Heart left ventricle (tissue), 16 donors: Measurements from ENCODE around the gene CDKN3. TPM values are rescaled to one million over a fixed set of nuclear protein-coding genes. Genes with fewer than 3 reads are reported as not detected.
"Not testable (repeated sequence)": the region's sequence is repeated elsewhere in the genome, so short reads cannot be mapped to it uniquely, and the experiment has no call there.

Experiments used
- ATAC-seq, 4 donors: fragments of 200-7000 bp; cut with Tn5 transposase; one replicate each; pipeline ENCODE4 v1.9.1; 2020 to 2022; ENCODE audit warnings: moderate library complexity in 4 of 4, mild to moderate bottlenecking in 3 of 4, moderate number of reproducible peaks in 1 of 4
- DNase-seq, 5 donors: peaks; one replicate each; pipeline ENCODE4 v3.0.0-alpha.2; 2020
- H3K27ac ChIP-seq, 12 donors: fragments of 200-600 bp; sonication (generic) in 4 of 12; one replicate each; pipeline versions ENCODE4 v1.5.0 to v1.8.0; 2016 to 2022; ENCODE audit warnings: mild to moderate bottlenecking in 2 of 12
- H3K27me3 ChIP-seq, 9 donors: fragments of 200-600 bp; sonication (generic) in 2 of 9; one replicate each; pipeline versions ENCODE4 v1.5.1 to v1.8.0; 2016 to 2022; ENCODE audit warnings: mild to moderate bottlenecking in 3 of 9
- H3K36me3 ChIP-seq, 9 donors: fragments of 200-600 bp; sonication (generic) in 2 of 9; one replicate each; pipeline versions ENCODE4 v1.5.0 to v1.8.0; 2018 to 2022; ENCODE audit warnings: mild to moderate bottlenecking in 2 of 9
- H3K4me1 ChIP-seq, 12 donors: fragments of 200-600 bp; sonication (generic) in 4 of 12; one replicate each; pipeline versions ENCODE4 v1.5.0 to v1.8.0; 2016 to 2022; ENCODE audit warnings: mild to moderate bottlenecking in 3 of 12
- H3K4me3 ChIP-seq, 12 donors: fragments of 200-600 bp; sonication (generic) in 4 of 12; one replicate each; pipeline versions ENCODE4 v1.5.0 to v1.8.0; 2017 to 2022; ENCODE audit warnings: mild to moderate bottlenecking in 9 of 12, moderate library complexity in 4 of 12
- H3K9me3 ChIP-seq, 12 donors: fragments of 200-600 bp; sonication (generic) in 4 of 12; one replicate each; pipeline versions ENCODE4 v1.5.0 to v1.8.0; 2016 to 2022; ENCODE audit warnings: mild to moderate bottlenecking in 1 of 12
- CTCF ChIP-seq, 12 donors: fragments of 200-600 bp; sonication (generic) in 4 of 12; IDR thresholded peaks; one replicate each; pipeline versions ENCODE4 v1.5.0 to v1.8.0; 2018 to 2022; ENCODE audit warnings: antibody characterized with exemption in 12 of 12, mild to moderate bottlenecking in 5 of 12
- POLR2A ChIP-seq, 2 donors: fragments of 450-650 bp; IDR thresholded peaks; one replicate each; pipeline ENCODE4 v1.6.1; 2017; ENCODE audit warnings: antibody characterized with exemption in 2 of 2, mild to moderate bottlenecking in 2 of 2, moderate library complexity in 2 of 2
- WGBS, 4 donors: extraction: QIAGEN DNeasy Blood & Tissue Kit in 2 of 4; methylation state at CpG; one replicate each; pipeline versions ENCODE4 v1.1.5 to v1.1.7; 2013 to 2018; 5-methylcytosine and 5-hydroxymethylcytosine counted together
- intact Hi-C, 10 donors: fragments of 100-400 bp; cut with DNase I; formaldehyde crosslinking; loops; one replicate each; pipeline versions ENCODE4 v1.11.1 to v1.14.2; 2022
- polyA plus RNA-seq, 2 donors: library from polyadenylated mRNA; stranded (reverse); fragments of 200-250 nt; gene quantifications; one replicate each; pipeline ENCODE4 v1.2.3, GENCODE V29; 2013
- total RNA-seq, 9 donors: library from RNA; depleted of rRNA in 2 of 9; stranded (reverse); fragments of >200 nt in 2 of 9; fragmentation: NEBNext Ultra II Directional in 3 of 9; extraction: Animal tissue kit (Norgen Biotek cat#: 25700) in 3 of 9; gene quantifications; one replicate each; pipeline versions ENCODE4 v1.1.0 to v1.2.4, GENCODE V29; 2016 to 2023
- donor health status: ischemic (EF 13 %, LVEDD 7.1; RV severe dilation, severe dysfunction).
- donor health status: healthy with polysubstance abuse.
- donor health status: DM: no; HTN: yes; CAD: no.
- donor health status: DM: no; HTN: no; CAD: no.
- donor health status: ischemic (EF 25% LVEDD 6.9; RV normal size, moderate dysfunction).
- donor health status: ischemic (EF 25% LVEDD 5.7; RV mildly dilated, moderate dysfunction).
- donor health status: healthy.
- donor health status: DM: yes; HTN: yes; CAD: no.
- donor health status: ischemic (EF 35%, LVEDD 5.7; RV mildly dilated, moderate dysfunction).
- donor health status: nonischemic (EF 11% LVEDD 7.7; RV severe dilation, severe dysfunction).
- donor health status: DM: yes; HTN: yes; CAD: no.
- donor health status: PGD.
- donor health status: ischemic (EF 29% LVEDD 5.4; RV normal size, mild dysfunction).
- donor health status: nonischemic (EF 23%, LVEDD 6.1; RV moderate dilation, normal function).

CDKN3 gene
- total and polyA plus RNA-seq, 11 donors, result 1.9 to 25.5 (median 4.4) TPM

- DNase-seq, result no peak
- Histone ChIP-seq H3K9me3 (no peaks in the 10 kb centered on the region), H3K4me1 (peaks cover 4 to 74% (median 38%) of the 10 kb centered on the region in 12 donors), H3K4me3 (no peak overlapping the region), H3K27me3 (no peaks in the 10 kb centered on the region), H3K36me3 (peaks cover 0 to 16% (median 0%) of the 10 kb centered on the region in 9 donors), H3K27ac (no peak overlapping the region)
- ATAC-seq, result no peak
- intact Hi-C loops, result no loop called here
- 86 to 92% (median 90%) methylated on average over 4 of the region's 4 CpGs for WGBS, 4 donors
- TF ChIP-seq POLR2A (IDR thresholded peaks at IDR 0.05) (no peak), CTCF (IDR thresholded peaks at IDR 0.05) (no peak)
Observed at GRCh38 chr14:54438703-54439102, 41.9 kb downstream of the CDKN3 start.

DNA sequence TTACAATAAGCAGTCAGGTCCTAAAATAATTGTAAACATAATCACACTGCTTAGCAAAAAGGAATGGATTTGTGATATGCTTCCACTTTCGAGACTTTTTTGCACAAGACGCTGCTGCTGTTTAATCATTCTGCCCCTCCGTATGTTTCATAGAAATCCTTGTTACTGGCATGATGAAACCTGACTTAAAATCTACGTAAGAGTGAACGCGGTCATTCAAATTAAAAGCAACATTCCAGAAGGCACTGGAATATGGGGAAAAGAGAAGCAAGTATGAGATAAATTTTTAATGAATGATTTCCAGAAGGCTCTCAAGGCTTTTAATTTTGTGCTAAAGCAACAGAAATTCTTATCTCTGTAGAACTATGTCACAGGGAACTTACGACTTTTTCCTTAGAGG lies 43.2 kb downstream of the CDKN3 start:
- H3K27me3 ChIP-seq, result no peaks in the 10 kb centered on the region
- peaks cover 0 to 9% (median 0%) of the 10 kb centered on the region in 9 donors for H3K36me3 ChIP-seq
- intact Hi-C loops, result loop anchor here in 3 of 10 donors (5.0 kb wide), 1 partner anchor 47 kb away; the partner anchor contains the start of gene GMFB (in 3 of the 3)
- no peaks in the 10 kb centered on the region for H3K9me3 ChIP-seq
- peak overlapping the region in 10 of 12 donors; percentile 77 to 96 (median 92) for H3K27ac ChIP-seq
- 64 to 67% (median 66%) methylated on average over 7 of the region's 7 CpGs for WGBS, 4 donors
- H3K4me3 ChIP-seq, result peak overlapping the region; percentile 57 to 99 (median 69)
- ATAC-seq, result no peak
- DNase-seq, result no peak
- H3K4me1 ChIP-seq, result peaks cover 4 to 61% (median 30%) of the 10 kb centered on the region in 12 donors
- no peak for TF ChIP-seq CTCF (IDR thresholded peaks at IDR 0.05)
- TF ChIP-seq POLR2A (IDR thresholded peaks at IDR 0.05), result no peak

DNA sequence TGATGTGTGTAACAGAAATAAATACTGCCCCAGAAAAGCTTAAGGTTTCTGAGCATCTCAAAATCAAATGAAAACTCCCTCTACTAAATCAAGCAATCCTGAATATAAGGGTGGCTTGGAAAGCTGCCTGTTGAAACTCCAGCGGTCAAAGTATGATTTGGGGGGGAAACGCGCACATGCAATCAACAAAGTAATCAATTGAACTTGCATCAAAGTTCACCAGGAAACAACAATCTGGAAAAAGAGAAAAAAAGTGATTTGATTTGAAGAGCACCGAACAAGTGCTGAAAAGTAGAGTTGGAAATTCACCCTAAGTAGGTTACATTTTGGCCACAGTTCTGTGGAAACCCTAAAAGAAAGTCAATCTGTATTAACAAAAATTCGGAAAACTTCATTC lies 43.7 kb downstream of the CDKN3 start:
- DNase-seq (no peak), ATAC-seq (no peak)
- H3K27me3 ChIP-seq, result no peaks in the 10 kb centered on the region
- peak overlapping the region; percentile 57 to 99 (median 69) for H3K4me3 ChIP-seq
- 0 to 4% (median 1%) methylated on average over 5 of the region's 5 CpGs for WGBS, 4 donors
- H3K36me3 ChIP-seq, result peaks cover 0 to 8% (median 0%) of the 10 kb centered on the region in 9 donors
- peak overlapping the region; percentile 77 to 96 (median 90) for H3K27ac ChIP-seq
- H3K4me1 ChIP-seq, result peaks cover 1 to 57% (median 27%) of the 10 kb centered on the region in 12 donors
- no peaks in the 10 kb centered on the region for H3K9me3 ChIP-seq
- intact Hi-C loops, result loop anchor here in 3 of 10 donors (5.0 kb wide), 1 partner anchor 47 kb away; the partner anchor contains the start of gene GMFB (in 3 of the 3)
- no peak for TF ChIP-seq POLR2A (IDR thresholded peaks at IDR 0.05)
- TF ChIP-seq CTCF (IDR thresholded peaks at IDR 0.05), result no peak

DNA sequence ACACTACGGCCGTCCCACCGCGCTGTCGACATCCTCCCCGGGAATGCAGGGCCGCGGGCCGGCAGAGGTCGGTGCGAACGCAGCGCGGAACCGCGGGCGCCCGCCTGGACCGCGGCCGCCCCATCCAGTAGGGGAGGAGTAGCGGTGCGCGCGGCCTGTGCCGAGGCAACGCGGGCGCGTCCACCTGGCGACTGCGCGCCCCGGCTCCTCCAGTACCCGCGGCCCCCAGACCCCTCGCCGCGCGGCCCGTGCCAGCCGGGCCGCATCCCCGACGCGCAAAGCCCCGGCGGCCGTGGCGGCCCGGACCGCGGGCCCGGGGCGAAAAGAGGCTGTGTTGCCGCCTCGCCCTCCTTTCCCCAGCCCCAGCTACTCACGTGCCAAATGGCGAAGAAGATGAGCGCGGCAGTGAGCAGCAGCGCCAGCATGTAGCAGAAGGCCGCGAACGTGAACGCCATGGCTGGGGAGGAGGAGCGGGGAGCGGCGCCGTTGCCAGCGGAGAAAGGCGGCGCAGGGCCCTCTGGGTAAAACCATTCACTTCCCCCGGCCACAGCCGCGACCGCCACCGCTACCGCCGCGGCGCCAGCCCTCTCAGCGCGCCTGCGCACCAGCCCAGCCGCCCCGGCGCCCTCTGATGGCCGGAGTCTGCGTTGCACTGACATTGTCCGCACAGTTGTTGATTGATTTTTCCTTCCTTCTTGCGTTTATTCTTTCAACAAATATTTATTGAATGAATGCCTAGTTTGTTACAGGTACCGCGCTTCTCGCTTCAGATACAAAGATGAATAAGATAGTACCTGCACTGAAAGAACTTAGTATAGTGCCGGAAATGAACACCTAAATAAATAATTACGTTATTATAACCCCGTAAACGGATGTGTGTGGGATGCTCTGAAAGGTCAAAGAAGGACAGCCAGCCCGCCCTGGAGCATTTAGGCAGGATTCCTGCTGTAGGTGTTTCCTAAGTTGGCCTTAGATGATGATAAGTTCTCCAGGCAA lies 44.4 kb downstream of the CDKN3 start, which contains the start of gene CNIH1:
Gene CNIH1 (minus strand): TSS at position 502 of the 996 bp plus-strand sequence. CDS start 47 bp downstream, at position 455.
- peak; percentile 86 to 99 (median 96) for TF ChIP-seq CTCF (IDR thresholded peaks at IDR 0.05)
- peak in 1 of 2 donors; percentile 53 for TF ChIP-seq POLR2A (IDR thresholded peaks at IDR 0.05)
- peaks cover 0 to 56% (median 21%) of the 10 kb centered on the region in 12 donors for H3K4me1 ChIP-seq
- no peaks in the 10 kb centered on the region for H3K27me3 ChIP-seq
- DNase-seq (peak; percentile 91 to 97 (median 93)), ATAC-seq (peak; percentile 97 to 99 (median 99))
- H3K9me3 ChIP-seq, result no peaks in the 10 kb centered on the region
- H3K27ac ChIP-seq, result peak within 1 kb of the TSS; percentile 77 to 96 (median 90)
- intact Hi-C loops, result loop anchor here in 4 of 10 donors (1.0 to 5.0 kb wide), 2 partner anchors 46 to 47 kb away; partner anchors contain the start of gene GMFB (in 4 of the 4)
- peaks cover 0 to 1% (median 0%) of the 10 kb centered on the region in 9 donors for H3K36me3 ChIP-seq
- peak within 1 kb of the TSS; percentile 57 to 99 (median 69) for H3K4me3 ChIP-seq
- WGBS, 4 donors, result 1% methylated on average over 82 to 100 of the region's 100 CpGs

GRCh38 chr14:54442961-54443360 lies 46.2 kb downstream of the CDKN3 start:
- not testable (repeated sequence) for H3K9me3 ChIP-seq, H3K36me3 ChIP-seq, ATAC-seq, H3K27me3 ChIP-seq, H3K27ac ChIP-seq, H3K4me3 ChIP-seq, DNase-seq
- WGBS, 4 donors, result 96 to 100% (median 96%) methylated on average over 9 to 21 of the region's 23 CpGs
- intact Hi-C loops, result loop anchor here in 3 of 10 donors (5.0 kb wide), 1 partner anchor 44 kb away; the partner anchor contains the start of gene GMFB (in 3 of the 3)
- H3K4me1 ChIP-seq, result peaks cover 0 to 53% (median 16%) of the 10 kb centered on the region in 12 donors
